NK-92 treated with Interleukin-12 subunit alpha and Interleukin-12 subunit beta, amount 100 ng/mL, for 24 hours (cell line): ENCODE results near the gene CAMK1G.

ENCODE experiments used
- DNase-seq: peaks from one replicate; lab custom pipeline; 2025; lab: John Stamatoyannopoulos, UW

The CAMK1G gene

DNA sequence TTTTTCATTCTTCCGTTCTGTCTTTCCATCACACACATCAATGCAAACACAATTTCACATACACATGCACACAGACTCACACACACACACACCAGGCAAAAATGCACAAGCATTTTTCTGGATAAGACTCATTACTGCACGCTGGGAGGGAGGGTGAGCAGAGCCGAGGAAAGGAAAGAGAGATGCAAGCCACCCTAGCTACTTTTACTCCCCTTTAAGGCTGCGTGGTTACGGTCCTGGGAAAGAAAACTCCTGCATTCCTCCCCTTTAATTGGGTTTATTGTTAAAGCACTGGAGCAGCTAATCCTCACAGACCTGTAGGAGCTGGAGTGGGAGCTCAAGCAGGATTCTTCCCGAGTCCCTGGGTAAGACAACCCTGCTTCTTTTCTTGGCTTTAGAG lies at the start of gene CAMK1G:
TSS of gene CAMK1G (plus strand) at position 307 of the 400 bp plus-strand sequence. CDS start 11,270 bp downstream, outside the sequence.
- DNase-seq, result no peak

DNA sequence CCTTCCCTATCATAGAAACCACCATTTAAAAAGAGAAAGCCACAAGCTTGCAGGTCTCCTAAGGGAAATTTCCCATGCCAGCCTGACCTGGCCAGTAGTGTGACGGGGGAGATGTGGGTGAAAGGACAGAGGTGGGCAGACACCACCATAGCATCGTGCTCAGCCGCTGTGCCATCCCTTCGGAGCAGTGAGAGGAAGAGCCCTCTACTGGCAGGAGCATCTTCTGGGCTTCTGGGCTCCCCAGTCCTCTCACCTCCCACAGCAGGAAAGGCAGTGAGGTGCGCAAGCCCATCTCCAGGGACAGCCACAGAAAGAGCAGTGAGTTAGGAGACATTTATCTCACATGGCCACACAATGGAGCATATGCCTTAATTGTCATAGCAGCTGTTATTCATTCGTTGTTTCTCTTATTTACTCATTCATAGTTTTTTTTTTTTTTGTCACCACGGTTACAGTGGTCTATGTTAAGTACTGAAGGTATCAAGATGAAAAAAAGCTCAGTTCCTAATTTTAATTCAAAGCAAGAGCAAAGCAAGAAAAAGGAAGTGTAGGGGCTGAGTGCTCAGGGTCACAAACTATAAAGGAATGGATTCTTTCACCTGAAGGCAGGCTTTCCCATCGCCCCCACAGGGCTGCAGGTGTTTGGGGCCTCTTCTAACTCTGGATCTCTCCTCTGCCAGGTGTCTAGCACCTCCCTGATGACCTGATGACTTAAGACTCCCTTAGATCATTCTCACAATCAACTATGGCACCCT lies 48.8 kb upstream of the CAMK1G start:
- no peak for DNase-seq

DNA sequence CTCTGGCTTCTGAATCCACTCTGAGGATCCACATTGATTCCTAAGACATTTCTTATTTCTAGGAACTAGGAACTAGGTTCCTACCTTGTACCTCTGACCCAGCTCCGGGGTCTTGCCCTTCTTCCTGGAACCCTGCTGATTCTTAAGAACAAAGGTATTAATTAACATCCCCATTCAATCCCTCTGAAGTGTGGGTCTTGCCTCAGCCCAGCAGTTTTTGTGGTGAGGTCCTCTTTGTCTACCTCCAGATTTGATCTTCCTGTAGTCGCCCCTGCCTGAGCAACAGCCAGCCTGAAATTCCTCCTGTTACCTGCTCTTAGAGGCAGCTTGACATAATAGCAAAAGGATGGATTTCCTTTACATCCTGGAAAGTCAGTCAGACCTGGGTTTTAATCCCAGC lies 46.7 kb upstream of the CAMK1G start:
- no peak for DNase-seq

DNA sequence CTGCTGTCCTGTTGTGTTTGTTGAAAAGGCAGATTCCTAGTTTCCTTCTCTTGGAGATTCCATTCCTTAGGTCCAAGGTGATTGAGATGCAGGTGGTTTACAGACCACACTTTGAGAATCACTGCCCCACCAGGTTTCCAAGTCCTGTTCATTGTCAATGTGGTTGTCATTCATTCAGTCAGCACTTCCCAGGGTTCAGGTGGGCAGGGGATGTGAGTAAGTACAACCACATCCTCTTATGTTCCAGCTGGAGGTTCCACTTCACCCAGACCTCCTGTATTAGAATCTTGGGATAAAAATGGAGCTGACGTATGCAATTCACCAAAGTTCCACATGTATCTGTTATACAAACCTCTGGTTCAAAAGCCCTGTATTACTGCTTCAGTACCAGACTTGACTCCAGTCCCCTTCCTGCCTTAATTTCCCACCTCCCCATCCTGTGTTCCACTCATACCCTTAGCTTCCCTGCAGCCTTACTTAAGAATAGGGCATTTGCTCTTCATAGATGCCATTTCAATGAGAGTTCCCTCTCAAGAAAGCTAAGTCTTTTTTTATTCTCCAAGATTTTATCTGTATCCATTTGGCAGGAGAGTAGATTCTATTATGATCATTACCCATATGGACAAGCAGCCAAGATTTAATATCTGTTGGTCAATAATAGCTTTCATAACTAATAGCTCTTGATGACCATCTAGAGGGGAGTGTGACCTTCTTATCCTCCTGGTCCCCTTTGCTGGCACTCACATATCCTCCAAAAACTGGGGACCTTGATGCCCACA lies 46.0 kb upstream of the CAMK1G start:
- DNase-seq, result no peak

DNA sequence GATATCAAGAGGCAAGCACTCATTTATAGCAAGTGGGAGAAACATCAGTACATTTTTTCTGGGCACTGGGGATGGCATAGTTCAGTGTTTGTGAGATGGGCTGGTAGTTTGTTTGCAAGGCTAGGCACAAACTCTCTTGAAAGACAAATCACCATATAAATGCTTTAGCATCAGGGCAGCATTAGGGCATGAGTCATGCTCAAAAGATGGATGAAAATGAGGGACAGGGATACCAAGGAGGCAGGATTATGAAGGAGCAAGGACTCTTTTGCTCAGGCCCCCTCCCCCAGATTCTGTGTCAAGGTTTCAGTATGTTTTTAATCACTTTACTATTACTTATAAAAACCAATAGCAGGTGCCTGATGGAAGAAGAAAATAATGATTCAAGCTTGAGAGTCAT lies 43.9 kb upstream of the CAMK1G start:
- no peak for DNase-seq

DNA sequence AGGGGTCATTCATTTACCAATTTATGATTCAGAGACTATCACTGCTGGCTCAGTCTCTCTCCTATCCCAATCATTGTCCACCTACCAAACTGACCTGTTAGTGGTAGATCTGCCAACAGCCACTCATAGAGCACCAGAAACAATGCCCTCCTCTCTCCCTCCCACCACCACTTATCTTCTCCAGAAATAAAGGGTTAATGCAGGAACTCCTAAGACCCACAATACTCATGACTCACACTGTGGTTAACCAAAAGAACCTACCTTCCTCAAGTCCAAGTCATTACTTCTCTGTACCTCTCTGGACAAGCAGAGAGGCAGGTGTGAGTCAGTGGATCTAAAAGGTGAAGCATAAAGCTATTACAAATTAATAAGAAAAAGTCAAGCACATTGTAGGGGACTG lies 40.9 kb upstream of the CAMK1G start:
- DNase-seq, result no peak

DNA sequence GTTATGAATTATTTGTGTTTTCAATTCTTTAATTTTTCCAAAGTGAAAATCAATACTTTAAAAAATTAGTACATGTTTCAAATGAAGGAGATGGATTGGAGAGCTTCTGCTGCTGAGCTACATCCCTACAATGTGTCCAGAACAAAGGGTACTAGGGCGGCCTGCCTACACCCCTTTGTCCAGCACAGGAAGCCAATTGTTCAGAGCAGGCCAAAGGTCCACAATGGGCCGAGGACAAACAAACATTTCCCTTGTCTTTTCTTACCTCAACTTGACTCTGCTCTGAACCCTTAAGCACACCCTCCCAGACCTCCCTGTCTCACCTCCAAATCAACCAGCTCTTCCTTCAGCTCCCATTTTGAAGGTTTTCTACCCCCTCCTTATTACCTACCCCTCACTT lies 39.4 kb upstream of the CAMK1G start:
- no peak for DNase-seq

DNA sequence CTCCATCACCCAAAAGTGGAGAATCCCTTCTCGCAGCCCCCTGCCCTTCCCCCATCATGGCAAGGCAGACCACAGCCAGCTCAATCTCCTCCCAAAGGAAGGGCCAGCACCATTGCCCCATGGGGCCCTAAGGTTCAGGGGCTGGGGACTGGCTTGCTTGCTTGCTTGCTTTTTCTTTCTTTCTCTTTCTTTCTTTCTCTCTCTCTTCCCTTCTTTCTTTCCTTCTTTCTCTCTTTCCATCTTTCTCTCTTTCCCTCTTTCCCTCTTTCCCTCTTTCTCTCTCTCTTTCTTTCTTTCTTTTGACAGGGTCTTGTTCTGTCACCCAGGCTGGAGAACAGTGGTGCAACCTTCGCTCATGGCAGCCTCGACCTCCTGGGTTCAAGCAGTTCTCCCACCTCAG lies 38.1 kb upstream of the CAMK1G start:
- no peak for DNase-seq

DNA sequence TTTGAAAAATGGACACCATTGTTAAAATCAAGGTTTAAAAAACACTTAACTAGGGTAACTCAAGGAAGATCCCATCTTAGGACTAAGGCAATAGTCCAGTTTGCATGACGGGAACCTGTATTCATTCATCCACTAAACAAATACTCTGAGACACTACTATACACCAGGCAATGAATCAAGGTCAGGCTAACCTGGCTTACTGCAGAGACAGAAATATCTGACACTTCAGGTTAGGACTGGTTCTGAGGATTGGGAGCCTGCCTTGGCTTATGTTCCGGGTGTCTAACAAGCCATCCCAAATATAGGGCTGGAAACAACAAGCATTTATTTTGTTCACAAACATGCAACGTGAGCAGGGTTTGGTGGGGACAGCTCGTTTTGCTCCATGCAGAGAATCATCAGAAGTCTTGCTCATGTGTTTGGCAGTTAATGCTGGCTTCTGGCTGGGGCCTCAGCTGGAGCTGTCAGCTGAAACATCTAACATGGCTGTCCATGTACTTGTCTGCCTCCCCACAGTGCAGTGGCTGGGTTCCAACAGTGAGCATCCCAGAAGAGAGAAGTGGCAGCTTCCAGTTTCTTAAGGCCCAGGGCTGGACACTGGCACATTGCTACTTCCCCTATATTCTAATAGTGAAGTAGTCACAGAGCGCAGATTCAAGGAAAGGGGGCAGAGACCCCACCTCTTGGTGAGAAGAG lies 37.0 kb upstream of the CAMK1G start:
- no peak for DNase-seq

DNA sequence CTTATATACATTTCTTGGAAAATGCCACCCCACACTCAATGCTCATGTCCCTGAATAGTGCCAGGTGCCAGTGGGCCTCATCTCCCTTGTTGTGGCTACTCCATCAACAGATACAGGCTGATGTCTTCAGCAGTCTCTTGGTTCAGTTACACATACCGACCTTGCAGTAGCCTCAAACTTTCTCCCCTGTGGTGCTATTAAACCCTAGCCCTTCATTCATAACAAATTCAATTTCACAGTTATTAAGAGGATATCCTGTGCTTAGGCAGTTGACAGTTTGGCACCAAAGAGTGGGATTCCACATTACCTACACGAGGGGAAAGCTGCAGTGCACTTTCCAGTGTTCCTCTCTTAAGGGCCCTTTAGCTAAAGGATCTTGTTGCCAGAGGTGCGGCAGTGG lies 35.9 kb upstream of the CAMK1G start:
- DNase-seq, result no peak

DNA sequence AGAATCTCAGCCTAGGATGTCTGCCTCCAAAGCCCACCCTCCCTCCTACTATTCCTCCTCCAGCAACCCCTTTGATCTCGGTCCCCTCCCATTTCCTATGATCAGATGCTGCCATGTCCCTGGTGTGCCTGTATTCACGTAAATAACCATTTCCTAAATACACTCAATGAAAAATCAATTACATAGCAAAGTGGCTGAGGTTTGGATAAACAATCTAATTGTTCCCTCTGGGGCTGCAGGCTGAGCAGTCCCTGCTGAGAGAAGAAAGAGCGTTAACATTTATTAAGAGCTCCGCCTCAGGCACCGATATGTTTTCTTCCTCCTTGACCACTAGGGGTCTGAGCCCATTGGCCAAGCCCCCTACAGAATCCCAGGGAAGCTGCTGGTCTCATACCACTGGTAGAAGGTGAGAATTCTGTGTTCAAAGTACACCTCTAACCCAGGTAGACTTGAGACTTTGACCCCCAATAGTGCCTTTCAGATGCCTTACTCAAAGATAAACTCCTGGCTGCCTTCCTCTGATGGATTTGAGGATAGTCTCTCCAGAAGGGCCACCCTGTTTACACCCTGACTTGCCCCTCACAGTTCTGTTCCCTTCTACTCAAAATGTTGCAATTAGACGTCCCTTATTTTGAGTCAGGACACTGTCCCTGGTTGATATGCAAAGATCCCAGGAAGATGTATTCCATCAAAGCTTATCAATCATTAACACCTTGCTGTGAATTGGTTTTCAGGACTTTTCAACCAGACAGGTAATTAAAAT lies 33.9 kb upstream of the CAMK1G start:
- DNase-seq, result no peak

DNA sequence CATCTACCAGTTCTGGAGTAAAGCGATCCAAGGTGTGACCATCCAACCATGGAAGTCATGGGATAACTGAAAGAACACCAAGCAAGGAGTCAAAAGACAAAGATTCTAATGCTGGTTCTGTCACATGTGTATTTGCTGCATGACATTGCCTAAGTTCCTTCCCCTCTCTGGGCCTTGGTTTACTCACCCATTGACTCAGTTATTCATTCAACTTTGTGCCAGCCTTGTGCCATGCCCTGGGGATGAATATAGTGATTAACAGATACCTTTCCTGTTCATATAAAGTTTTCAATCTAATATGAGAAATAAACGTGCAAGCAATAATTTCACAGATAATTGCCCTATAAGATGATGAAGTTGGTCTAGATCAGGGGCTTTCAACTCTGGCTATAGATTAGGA lies 33.0 kb upstream of the CAMK1G start:
- DNase-seq, result no peak

DNA sequence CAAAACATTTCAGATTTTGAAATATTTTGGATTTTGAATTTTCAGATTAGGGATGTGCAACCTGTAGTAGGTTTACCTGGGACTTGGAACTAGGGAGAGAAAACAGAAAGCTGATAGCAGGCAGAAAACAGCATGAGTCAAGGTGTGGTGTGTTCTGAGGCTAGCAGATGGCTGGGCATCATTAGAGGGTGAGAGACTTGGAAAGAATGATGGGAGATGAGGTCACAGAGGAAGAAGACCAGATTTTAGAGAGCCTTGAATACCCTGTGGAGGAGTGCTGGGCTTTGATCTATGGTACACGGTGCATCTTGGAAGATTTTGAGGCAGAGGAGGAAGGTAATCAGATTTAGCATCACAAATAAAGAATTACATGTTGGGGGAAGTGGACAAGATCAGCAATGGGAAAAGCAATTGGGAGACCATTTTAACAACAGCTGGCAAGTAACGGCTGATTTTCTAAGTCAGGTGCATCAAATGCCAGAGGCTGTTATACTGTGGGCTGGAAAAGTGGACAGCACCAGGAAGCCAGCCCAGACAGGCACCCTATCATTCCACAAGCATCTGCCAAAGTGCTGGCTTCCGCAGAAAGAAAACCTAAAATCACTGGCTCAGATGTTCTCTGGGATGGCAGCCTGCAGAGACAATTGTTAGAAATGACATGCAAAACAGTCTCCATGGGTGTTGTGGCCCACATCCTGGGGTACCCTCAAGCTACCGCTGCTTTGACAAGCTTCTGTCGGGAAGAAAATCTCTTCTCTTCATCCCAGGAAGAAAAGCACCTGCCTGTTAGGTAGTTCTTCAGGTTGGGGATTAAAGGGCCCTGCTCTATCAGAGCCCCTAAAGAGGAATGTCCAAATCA lies 30.9 kb upstream of the CAMK1G start:
- DNase-seq, result no peak

DNA sequence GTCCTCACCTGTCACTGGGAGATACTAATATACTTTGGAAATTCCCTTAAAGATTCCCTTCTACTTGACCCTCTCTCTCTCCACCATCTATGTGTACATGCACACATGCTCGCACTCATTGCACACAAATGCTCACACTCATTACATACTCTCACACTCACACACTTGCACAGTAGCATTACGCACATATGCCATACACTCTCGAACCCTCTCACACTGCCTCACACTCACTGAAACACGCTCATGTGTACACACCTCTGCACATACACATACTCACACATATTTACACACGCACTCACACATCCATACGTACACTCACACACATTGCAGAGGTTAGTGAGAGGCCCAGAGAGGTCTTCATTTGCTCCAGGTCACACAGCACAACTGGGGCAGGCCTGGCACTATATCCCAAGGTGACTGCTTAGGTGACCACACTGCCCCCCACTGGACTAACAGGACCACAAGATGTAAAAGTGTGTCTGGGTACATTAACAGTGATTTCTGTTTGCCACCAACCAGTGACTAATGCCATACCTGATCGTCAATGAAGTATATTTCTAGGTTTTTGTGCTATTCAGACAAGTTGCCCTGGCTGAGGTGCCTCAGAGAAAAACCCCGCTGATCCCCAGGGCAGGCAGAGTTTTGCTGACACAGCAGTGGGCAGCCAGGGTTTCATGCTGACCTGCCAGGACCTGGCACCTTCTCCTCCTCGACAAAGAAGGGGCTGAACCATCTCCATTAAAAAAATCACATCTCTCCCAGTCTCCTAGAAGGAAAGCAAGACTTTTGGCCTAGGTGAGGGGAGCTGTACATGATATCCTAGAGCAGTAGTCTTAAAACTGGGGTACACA lies 28.5 kb upstream of the CAMK1G start:
- DNase-seq, result no peak

DNA sequence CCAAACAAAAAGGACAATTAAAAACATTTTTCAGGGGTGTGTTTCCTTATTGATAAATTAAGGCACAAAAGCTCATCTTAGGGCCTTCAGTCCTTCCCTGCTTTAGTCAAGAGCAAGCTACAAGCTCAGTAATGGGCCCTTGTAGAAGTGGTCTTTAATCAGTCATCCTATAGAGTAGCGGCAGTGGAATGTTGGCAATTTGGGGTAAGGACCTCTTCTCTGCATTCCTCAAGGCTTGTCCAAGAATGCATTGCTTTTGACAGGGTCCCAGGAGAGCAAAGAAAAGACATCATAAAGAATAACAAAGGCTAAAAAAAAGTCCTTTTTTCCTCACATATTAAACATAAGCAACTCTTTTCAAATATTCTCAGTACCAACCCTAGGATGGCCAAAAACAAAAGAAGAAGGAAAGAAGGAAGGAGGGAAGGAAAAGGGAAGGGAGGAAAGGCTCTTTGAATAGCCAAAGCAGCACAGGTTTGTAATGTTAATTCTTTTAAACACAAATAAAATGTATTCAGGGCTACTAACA lies 27.3 kb upstream of the CAMK1G start:
- no peak for DNase-seq

DNA sequence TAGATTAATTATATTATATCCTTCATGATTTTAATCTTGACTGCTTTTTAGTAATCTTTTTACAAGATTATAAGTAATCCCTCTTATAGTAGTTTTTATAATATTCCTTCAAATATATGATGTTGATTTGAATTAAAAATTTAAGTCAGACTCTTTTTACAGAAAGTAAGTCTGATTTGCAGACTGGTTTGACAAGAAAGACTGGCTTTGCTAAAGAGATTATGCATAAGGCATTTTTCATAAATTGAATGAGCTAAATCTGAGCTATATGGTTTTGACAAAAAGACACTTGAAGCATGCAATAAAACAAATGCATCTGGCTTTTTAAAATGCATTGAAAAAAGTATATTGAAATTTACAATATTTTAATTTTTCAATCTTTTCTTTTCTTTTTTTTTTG lies 26.3 kb upstream of the CAMK1G start:
- DNase-seq, result no peak

DNA sequence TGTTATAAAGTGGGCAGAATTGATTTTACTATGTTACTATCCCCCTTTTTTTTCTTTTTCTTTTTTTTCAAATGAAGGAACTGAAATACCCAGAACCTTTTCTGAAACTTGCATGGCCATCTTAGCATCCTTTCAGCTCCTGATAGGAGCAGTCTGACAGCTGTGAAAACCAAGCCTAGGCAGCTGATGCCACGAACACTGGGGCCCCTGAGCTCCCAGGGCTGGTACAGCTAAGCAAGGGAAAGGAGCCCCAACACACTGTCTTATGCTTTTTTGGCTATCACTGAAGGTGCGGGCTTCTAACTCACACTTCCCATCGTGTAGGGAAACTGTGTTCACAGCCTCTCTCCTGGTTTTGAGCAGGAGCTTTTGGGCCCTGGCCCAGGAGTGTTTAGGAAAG lies 23.0 kb upstream of the CAMK1G start:
- DNase-seq, result no peak

DNA sequence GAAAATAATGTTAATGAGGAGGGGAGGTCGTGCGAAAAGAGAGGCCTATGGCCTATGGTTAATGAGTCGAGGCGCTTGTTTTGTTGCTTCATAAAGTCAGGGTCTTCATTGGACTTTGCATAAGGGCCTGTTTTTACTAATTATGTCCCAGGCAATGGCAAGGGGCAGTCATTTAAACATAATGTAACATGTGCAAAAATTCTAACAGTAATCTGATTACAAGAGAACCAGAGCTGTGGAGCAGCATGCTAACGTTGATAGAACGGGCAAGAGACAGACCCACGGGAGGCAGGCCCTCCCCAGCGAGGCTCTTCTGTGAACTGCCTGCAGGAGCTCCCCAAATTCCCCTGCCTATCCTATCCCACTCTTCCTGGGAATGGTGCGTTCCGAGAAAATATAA lies 22.6 kb upstream of the CAMK1G start:
- DNase-seq, result no peak

DNA sequence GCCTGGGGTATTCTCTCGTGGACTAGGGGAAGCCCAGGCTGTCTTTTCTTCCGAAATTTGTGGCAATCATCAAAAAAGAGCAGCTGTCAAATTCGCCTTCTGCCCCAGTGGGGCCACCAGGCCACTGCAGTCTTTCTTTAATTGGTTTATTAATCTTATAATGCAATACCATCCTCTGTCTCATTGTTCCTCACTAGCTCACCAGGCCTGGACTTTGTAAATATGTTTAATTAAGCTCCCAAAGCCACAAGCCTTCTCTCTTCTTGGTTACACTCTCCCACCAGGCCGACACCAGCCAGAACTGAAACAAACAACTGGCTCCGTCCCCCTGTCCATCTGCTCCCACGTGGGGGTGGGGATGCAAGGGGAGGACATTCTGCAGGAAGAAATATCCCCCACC lies 22.0 kb upstream of the CAMK1G start:
- no peak for DNase-seq

DNA sequence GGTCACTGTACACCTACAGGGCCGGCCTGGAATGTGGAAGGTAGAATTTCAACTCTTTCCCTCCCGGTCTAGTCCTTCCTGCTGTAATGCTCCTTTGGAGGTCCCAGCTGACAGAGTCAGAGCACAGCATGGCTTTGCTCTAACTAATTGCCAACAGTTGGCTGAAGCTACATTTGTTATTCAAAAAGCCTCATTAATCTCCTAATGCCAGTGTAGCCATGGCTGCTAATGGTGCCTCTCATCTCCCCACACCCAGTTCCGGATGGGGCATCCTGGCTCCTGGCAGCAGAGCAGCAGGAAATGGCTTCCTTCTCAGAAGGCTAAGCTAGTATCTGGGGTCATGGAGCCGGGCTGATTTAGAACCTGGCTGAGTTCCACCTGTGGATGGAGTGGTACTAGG lies 18.7 kb upstream of the CAMK1G start:
- no peak for DNase-seq
